ENCODE data around the gene SYT6.

- no peak for TF ChIP-seq CTCF (conservative IDR thresholded peaks at IDR 0.05)
- no peak for TF ChIP-seq EZH2 (IDR thresholded peaks at IDR 0.05; ENCODE audit: low read depth)
These were observed 40.9 kb downstream of the SYT6 start for GRCh38 chr1:114112775-114113174.
